ENCODE data around the gene FBLN7.

The FBLN7 gene

DNA sequence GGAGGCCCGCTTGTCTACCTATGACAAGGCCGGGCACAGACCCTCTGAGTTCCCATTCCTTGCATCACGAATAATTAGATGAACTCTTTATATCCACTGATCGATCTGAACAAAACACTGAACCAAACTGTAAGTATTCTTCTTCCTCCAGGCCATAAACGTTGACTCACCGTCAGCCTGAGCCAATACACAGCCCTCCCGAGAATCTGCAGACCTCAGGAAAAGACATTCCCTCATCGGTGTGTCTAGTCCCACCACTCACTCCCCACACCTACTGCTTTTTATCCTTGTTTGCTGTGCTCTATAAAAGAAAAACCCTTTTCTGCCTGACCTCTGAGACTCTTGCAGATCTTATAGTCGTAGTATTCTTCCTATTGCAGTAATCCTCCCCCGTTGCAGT, 42.1 kb upstream of the FBLN7 start:
- no peaks in the 10 kb centered on the region for H3K4me1 ChIP-seq (ENCODE audit: control insufficient read depth, insufficient read depth, low read length)
- no peak overlapping the region for H3K27ac ChIP-seq (ENCODE audit: extremely low read depth, low read depth, low read length)
- ChIA-PET POLR2A (no interaction called here), CTCF (no interaction called here)
- H3K36me3 ChIP-seq (ENCODE audit: control insufficient read depth in 2 of 2, insufficient read depth in 1 of 2, low read length in 2 of 2) = peaks cover 10 to 15% of the 10 kb centered on the region in 2 experiments
- TF ChIP-seq ZNF560 (tag by site-specific recombination; IDR thresholded peaks at IDR 0.05; ENCODE audit: borderline replicate concordance) (no peak), SETDB1 (IDR thresholded peaks at IDR 0.05; ENCODE audit: insufficient read length, low read length) (no peak), ZNF221 (tag by site-specific recombination; IDR thresholded peaks at IDR 0.05; ENCODE audit: borderline replicate concordance) (no peak), ZNF624 (tag by site-specific recombination; IDR thresholded peaks at IDR 0.05) (no peak), EGR2 (tag by site-specific recombination; IDR thresholded peaks at IDR 0.05; ENCODE audit: low read depth) (no peak), ZNF747 (tag by site-specific recombination; IDR thresholded peaks at IDR 0.05) (no peak), ZNF621 (tag by site-specific recombination; IDR thresholded peaks at IDR 0.05) (no peak), ZSCAN16 (tag by site-specific recombination; IDR thresholded peaks at IDR 0.05) (no peak), SP3 (tag by site-specific recombination; IDR thresholded peaks at IDR 0.05) (no peak), ZNF549 (tag by site-specific recombination; IDR thresholded peaks at IDR 0.05) (no peak), ZNF48 (tag by site-specific recombination; IDR thresholded peaks at IDR 0.05) (no peak), ZNF600 (tag by site-specific recombination; IDR thresholded peaks at IDR 0.05) (no peak), ZNF37A (tag by site-specific recombination; IDR thresholded peaks at IDR 0.05) (no peak), ZNF473 (tag by site-specific recombination; IDR thresholded peaks at IDR 0.05) (no peak)
- TF ChIP-seq, protein P1, sequence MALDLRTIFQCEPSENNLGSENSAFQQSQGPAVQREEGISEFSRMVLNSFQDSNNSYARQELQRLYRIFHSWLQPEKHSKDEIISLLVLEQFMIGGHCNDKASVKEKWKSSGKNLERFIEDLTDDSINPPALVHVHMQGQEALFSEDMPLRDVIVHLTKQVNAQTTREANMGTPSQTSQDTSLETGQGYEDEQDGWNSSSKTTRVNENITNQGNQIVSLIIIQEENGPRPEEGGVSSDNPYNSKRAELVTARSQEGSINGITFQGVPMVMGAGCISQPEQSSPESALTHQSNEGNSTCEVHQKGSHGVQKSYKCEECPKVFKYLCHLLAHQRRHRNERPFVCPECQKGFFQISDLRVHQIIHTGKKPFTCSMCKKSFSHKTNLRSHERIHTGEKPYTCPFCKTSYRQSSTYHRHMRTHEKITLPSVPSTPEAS (tag by site-specific recombination; IDR thresholded peaks at IDR 0.05) = no peak
- no peak overlapping the region for H3K4me3 ChIP-seq (ENCODE audit: low read depth, low read length)
- H3K9me3 ChIP-seq (ENCODE audit: control insufficient read depth, insufficient read depth, low read depth, low read length) = no peaks in the 10 kb centered on the region

DNA sequence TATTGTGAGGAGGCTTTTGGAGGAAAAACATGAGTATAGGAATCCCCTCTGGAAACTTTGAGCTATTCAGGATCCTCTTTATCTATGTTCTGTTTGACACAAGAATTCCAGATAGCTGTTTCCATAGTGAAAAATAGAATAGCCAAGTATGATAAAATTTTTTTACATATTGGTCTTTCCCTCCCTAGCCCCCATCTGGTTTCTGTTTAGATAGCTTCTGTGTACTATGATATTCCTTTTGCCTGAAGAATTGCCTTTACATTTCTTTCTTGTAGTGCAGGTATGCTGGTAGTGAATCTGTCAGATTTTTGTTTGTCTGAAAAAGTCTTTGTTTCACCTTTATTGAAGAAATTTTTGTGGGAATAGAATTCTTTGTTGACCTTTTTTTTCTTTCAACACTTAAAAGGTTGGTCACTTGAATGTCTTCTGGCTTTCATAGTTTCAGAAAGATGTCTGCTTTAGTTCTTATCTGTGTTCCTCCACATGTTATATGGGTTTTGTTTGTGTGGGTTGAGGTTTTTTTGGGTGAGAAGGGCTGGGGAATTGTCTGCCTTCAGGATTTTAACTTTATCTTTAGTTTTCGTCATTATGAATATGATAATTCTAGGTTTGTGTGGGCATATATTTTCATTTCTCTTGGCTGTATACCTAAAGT, 29.9 kb upstream of the FBLN7 start:
- H3K27ac ChIP-seq (ENCODE audit: extremely low read depth, low read depth, low read length) = no peak overlapping the region
- ChIA-PET CTCF (interaction anchor here (0.7 kb wide), 1 partner anchor 461 kb away, joined by 5 read pairs; no protein-coding TSS in a partner anchor), POLR2A (no interaction called here)
- no peaks in the 10 kb centered on the region for H3K4me1 ChIP-seq (ENCODE audit: control insufficient read depth, insufficient read depth, low read length)
- no peaks in the 10 kb centered on the region for H3K9me3 ChIP-seq (ENCODE audit: control insufficient read depth, insufficient read depth, low read depth, low read length)
- H3K4me3 ChIP-seq (ENCODE audit: low read depth, low read length) = no peak overlapping the region
- peaks cover 0 to 16% of the 10 kb centered on the region in 2 experiments; a peak in 1 of 3 replicates for H3K36me3 ChIP-seq (ENCODE audit: control insufficient read depth in 2 of 2, insufficient read depth in 1 of 2, low read length in 2 of 2)
- TF ChIP-seq KLF1 (tag by site-specific recombination; IDR thresholded peaks at IDR 0.05) = no peak
- TF ChIP-seq ZBTB7A (tag by site-specific recombination; IDR thresholded peaks at IDR 0.05; ENCODE audit: low read depth) = no peak
- TF ChIP-seq ZSCAN16 (tag by site-specific recombination; IDR thresholded peaks at IDR 0.05) = no peak
- TF ChIP-seq SP2 (tag by site-specific recombination; IDR thresholded peaks at IDR 0.05) = no peak
- TF ChIP-seq ZNF335 (tag by site-specific recombination; conservative IDR thresholded peaks at IDR 0.05) = no peak
- TF ChIP-seq ZNF776 (tag by site-specific recombination; IDR thresholded peaks at IDR 0.05; ENCODE audit: borderline replicate concordance) = no peak

DNA sequence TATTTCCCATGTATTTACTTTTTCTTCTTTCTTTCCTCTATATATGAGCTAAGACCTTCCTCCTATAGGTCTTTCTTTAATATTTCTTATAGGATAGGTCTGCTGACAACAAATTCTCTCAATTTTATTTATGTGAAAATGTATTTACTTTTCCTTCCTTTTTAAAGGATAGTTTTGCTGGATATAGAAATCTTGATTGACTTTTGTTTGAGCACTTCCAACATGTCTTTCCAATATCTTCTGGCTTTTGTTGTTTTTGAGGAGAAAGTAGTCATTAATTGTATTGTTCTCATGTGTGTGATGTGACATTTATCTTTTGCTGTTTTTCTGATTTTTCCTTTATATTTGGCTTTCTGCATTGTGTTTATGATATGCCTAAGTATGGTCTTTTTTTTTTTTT, 28.9 kb upstream of the FBLN7 start:
- ChIA-PET CTCF (interaction anchor here (1.5 kb wide), 1 partner anchor 12 kb away, joined by 4 read pairs; no protein-coding TSS in a partner anchor), POLR2A (interaction anchor here (0.6 kb wide), 1 partner anchor 762 kb away, joined by 3 read pairs; no protein-coding TSS in a partner anchor)

More for the DNA sequence above, 28.9 kb upstream of the FBLN7 start:
- Histone ChIP-seq H3K9me3 (ENCODE audit: control insufficient read depth, insufficient read depth, low read depth, low read length) (no peaks in the 10 kb centered on the region), H3K4me1 (ENCODE audit: control insufficient read depth, insufficient read depth, low read length) (no peaks in the 10 kb centered on the region), H3K4me3 (ENCODE audit: low read depth, low read length) (no peak overlapping the region), H3K27ac (ENCODE audit: extremely low read depth, low read depth, low read length) (no peak overlapping the region), H3K36me3 (ENCODE audit: control insufficient read depth in 2 of 2, insufficient read depth in 1 of 2, low read length in 2 of 2) (peaks cover 0 to 16% of the 10 kb centered on the region in 2 experiments; a peak in 1 of 3 replicates)
- no peak for TF ChIP-seq REPIN1 (tag by site-specific recombination; IDR thresholded peaks at IDR 0.05; ENCODE audit: low read depth)
- TF ChIP-seq, protein P2, sequence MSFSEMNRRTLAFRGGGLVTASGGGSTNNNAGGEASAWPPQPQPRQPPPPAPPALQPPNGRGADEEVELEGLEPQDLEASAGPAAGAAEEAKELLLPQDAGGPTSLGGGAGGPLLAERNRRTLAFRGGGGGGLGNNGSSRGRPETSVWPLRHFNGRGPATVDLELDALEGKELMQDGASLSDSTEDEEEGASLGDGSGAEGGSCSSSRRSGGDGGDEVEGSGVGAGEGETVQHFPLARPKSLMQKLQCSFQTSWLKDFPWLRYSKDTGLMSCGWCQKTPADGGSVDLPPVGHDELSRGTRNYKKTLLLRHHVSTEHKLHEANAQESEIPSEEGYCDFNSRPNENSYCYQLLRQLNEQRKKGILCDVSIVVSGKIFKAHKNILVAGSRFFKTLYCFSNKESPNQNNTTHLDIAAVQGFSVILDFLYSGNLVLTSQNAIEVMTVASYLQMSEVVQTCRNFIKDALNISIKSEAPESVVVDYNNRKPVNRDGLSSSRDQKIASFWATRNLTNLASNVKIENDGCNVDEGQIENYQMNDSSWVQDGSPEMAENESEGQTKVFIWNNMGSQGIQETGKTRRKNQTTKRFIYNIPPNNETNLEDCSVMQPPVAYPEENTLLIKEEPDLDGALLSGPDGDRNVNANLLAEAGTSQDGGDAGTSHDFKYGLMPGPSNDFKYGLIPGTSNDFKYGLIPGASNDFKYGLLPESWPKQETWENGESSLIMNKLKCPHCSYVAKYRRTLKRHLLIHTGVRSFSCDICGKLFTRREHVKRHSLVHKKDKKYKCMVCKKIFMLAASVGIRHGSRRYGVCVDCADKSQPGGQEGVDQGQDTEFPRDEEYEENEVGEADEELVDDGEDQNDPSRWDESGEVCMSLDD (tag by site-specific recombination; IDR thresholded peaks at IDR 0.05) = no peak
- TF ChIP-seq, protein P3, sequence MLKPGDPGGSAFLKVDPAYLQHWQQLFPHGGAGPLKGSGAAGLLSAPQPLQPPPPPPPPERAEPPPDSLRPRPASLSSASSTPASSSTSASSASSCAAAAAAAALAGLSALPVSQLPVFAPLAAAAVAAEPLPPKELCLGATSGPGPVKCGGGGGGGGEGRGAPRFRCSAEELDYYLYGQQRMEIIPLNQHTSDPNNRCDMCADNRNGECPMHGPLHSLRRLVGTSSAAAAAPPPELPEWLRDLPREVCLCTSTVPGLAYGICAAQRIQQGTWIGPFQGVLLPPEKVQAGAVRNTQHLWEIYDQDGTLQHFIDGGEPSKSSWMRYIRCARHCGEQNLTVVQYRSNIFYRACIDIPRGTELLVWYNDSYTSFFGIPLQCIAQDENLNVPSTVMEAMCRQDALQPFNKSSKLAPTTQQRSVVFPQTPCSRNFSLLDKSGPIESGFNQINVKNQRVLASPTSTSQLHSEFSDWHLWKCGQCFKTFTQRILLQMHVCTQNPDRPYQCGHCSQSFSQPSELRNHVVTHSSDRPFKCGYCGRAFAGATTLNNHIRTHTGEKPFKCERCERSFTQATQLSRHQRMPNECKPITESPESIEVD (tag by site-specific recombination; IDR thresholded peaks at IDR 0.05) = no peak
- TF ChIP-seq ZNF37A (tag by site-specific recombination; IDR thresholded peaks at IDR 0.05) = no peak
- no peak for TF ChIP-seq RBAK (tag by site-specific recombination; IDR thresholded peaks at IDR 0.05)
- no peak for TF ChIP-seq WT1 (tag by site-specific recombination; IDR thresholded peaks at IDR 0.05)
- TF ChIP-seq ZNF670 (tag by site-specific recombination; IDR thresholded peaks at IDR 0.05; ENCODE audit: low read depth) = no peak

Measured in HEK293 (cell line).